GM12865 (cell line): ENCODE measurements around the gene HNRNPD.
"Not testable (repeated sequence)": the region's sequence is repeated elsewhere in the genome, so short reads cannot be mapped to it uniquely, and the experiment has no call there.

Source experiments
- DNase-seq: peaks from one replicate; pipeline ENCODE4 v3.0.0; 2010; ENCODE audit warnings: low read depth
- H3K4me3 ChIP-seq: 2 replicates; pipeline ENCODE4 v1.5.1; 2011; ENCODE audit warnings: mild to moderate bottlenecking, low read depth, low read length, control low read depth
- CTCF ChIP-seq: IDR thresholded peaks from 2 replicates; pipeline ENCODE4 v1.5.1; 2011; ENCODE audit warnings: low read length, control low read depth, low read depth, inconsistent platforms; ENCODE audit not compliant: insufficient read depth; ENCODE audit errors: missing control alignments

Gene HNRNPD

GRCh38 chr4:82346126-82346525 is 27.7 kb downstream of the HNRNPD start:
- TF ChIP-seq CTCF, result no peak

GRCh38 chr4:82335043-82335442 is 38.7 kb downstream of the HNRNPD start:
- H3K4me3 ChIP-seq, result no peak overlapping the region
- no peak for TF ChIP-seq CTCF
- no peak for DNase-seq

More at GRCh38 chr4:82346126-82346525, 27.7 kb downstream of the HNRNPD start:
- H3K4me3 ChIP-seq, result no peak overlapping the region
- no peak for DNase-seq

GRCh38 chr4:82333641-82334040 is 40.1 kb downstream of the HNRNPD start:
- H3K4me3 ChIP-seq, DNase-seq: not testable (repeated sequence)

GRCh38 chr4:82331814-82332213 is 42.0 kb downstream of the HNRNPD start:
- TF ChIP-seq CTCF, result no peak
- H3K4me3 ChIP-seq, result no peak overlapping the region
- no peak for DNase-seq

GRCh38 chr4:82320351-82320750 is 53.4 kb downstream of the HNRNPD start:
- H3K4me3 ChIP-seq, result no peak overlapping the region
- no peak for TF ChIP-seq CTCF
- DNase-seq, result no peak

- DNase-seq, H3K4me3 ChIP-seq: not testable (repeated sequence)
These were observed 70.7 kb downstream of the HNRNPD start for GRCh38 chr4:82303063-82303462.
